Kidney glomerular epithelial cell (primary cell): ENCODE data around the gene NIPBL.
"Not testable (repeated sequence)": the region's sequence is repeated elsewhere in the genome, so short reads cannot be mapped to it uniquely, and the experiment has no call there.

ENCODE experiments used
- DNase-seq: peaks from one replicate; lab custom pipeline; 2025; lab: John Stamatoyannopoulos, UW

Gene NIPBL

GRCh38 chr5:36946101-36946500 lies 69.5 kb downstream of the NIPBL start:
- no peak for DNase-seq

- peak; percentile 33 for DNase-seq
Measured at GRCh38 chr5:36948041-36948440, 71.5 kb downstream of the NIPBL start.

GRCh38 chr5:36948650-36949049 lies 72.1 kb downstream of the NIPBL start:
- no peak for DNase-seq

GRCh38 chr5:36949593-36949992 lies 73.0 kb downstream of the NIPBL start:
- DNase-seq = no peak

GRCh38 chr5:36950586-36951457 lies 74.3 kb downstream of the NIPBL start:
- peak; percentile 23 for DNase-seq

- DNase-seq = no peak
Measured at GRCh38 chr5:36953043-36953442, 76.5 kb downstream of the NIPBL start.

GRCh38 chr5:36957953-36958537 lies 81.5 kb downstream of the NIPBL start:
- peak; percentile 23 for DNase-seq

GRCh38 chr5:36958612-36959011 lies 82.0 kb downstream of the NIPBL start:
- no peak for DNase-seq

GRCh38 chr5:36965179-36965578 lies 88.6 kb downstream of the NIPBL start:
- DNase-seq = no peak

- no peak for DNase-seq
Measured at GRCh38 chr5:36969700-36970395, 93.3 kb downstream of the NIPBL start.

- DNase-seq = no peak
Measured at GRCh38 chr5:36978196-36978595, 101.6 kb downstream of the NIPBL start.

GRCh38 chr5:36982146-36982545 lies 105.6 kb downstream of the NIPBL start:
- DNase-seq = peak; percentile 26

- no peak for DNase-seq
Measured at GRCh38 chr5:36985387-36985786, 108.8 kb downstream of the NIPBL start.

GRCh38 chr5:36988396-36988795 lies 111.8 kb downstream of the NIPBL start:
- DNase-seq = no peak

GRCh38 chr5:36998578-36998977 lies 122.0 kb downstream of the NIPBL start:
- no peak for DNase-seq

GRCh38 chr5:37002176-37002751 lies 125.7 kb downstream of the NIPBL start:
- DNase-seq = no peak

- no peak for DNase-seq
Measured at GRCh38 chr5:37005252-37005651, 128.7 kb downstream of the NIPBL start.

- peak; percentile 52 for DNase-seq
Measured at GRCh38 chr5:37005946-37006540, 129.5 kb downstream of the NIPBL start.

GRCh38 chr5:37013181-37013580 lies 136.6 kb downstream of the NIPBL start:
- not testable (repeated sequence) for DNase-seq

GRCh38 chr5:37014321-37014720 lies 137.8 kb downstream of the NIPBL start:
- DNase-seq = no peak

- no peak for DNase-seq
Measured at GRCh38 chr5:37015795-37016666, 139.5 kb downstream of the NIPBL start.
